Immature natural killer cell (primary cell): ENCODE data around the gene CHRNB4. TPM values are rescaled to one million over a fixed set of nuclear protein-coding genes. Genes with fewer than 3 reads are reported as not detected.
"Not testable (repeated sequence)": the region's sequence is repeated elsewhere in the genome, so short reads cannot be mapped to it uniquely, and the experiment has no call there.

Experiments used
- DNase-seq, 3 donors: peaks; one replicate each; pipeline ENCODE4 v3.0.0; 2022; ENCODE audit warnings: mixed read lengths in 1 of 3
- H3K27ac Mint-ChIP-seq, 6 donors: one replicate each; pipeline ENCODE4 v1.8.0; 2020; ENCODE audit warnings: mixed read lengths in 6 of 6, mild to moderate bottlenecking in 5 of 6, inconsistent platforms in 4 of 6, moderate library complexity in 3 of 6
- H3K27me3 Mint-ChIP-seq, 3 donors: one replicate each; pipeline ENCODE4 v1.8.0; 2020 to 2021; ENCODE audit warnings: low read depth in 3 of 3, mild to moderate bottlenecking in 3 of 3, mixed read lengths in 3 of 3, moderate library complexity in 3 of 3, inconsistent platforms in 1 of 3
- H3K36me3 Mint-ChIP-seq, 3 donors: one replicate each; pipeline ENCODE4 v1.8.0; 2020; ENCODE audit warnings: mixed read lengths in 3 of 3, inconsistent platforms in 2 of 3, mild to moderate bottlenecking in 2 of 3
- H3K4me1 Mint-ChIP-seq, 2 donors: one replicate each; pipeline ENCODE4 v1.8.0; 2020; ENCODE audit warnings: inconsistent platforms in 2 of 2, mild to moderate bottlenecking in 2 of 2, mixed read lengths in 2 of 2, moderate library complexity in 1 of 2
- H3K4me3 Mint-ChIP-seq, 5 donors: one replicate each; pipeline ENCODE4 v1.8.0; 2020; ENCODE audit warnings: mild to moderate bottlenecking in 5 of 5, mixed read lengths in 5 of 5, inconsistent platforms in 3 of 5, moderate library complexity in 3 of 5
- H3K9me3 Mint-ChIP-seq, 6 donors: one replicate each; pipeline ENCODE4 v1.8.0; 2020; ENCODE audit warnings: mild to moderate bottlenecking in 6 of 6, mixed read lengths in 6 of 6, inconsistent platforms in 4 of 6, moderate library complexity in 3 of 6
- polyA plus RNA-seq, 3 donors: library from polyadenylated mRNA; unstranded; fragments of 300-500 nt; fragmentation: Illumina TruSeq; gene quantifications; one replicate each; pipeline ENCODE4 v1.2.3, GENCODE V29; 2021

The CHRNB4 gene
- polyA plus RNA-seq: not detected

GRCh38 chr15:78641102-78641748 lies at the start of gene CHRNB4:
TSS of gene CHRNB4 (minus strand) at chr15:78641210. CDS start at chr15:78641133, 77 bp downstream.
- H3K9me3 Mint-ChIP-seq: no peaks in the 10 kb centered on the region
- peak in 1 of 3 donors; percentile 15 for DNase-seq

GRCh38 chr15:78689626-78690025 lies 48.6 kb upstream of the CHRNB4 start:
- no peaks in the 10 kb centered on the region for H3K4me1 Mint-ChIP-seq
- no peak overlapping the region for H3K4me3 Mint-ChIP-seq
- H3K9me3 Mint-ChIP-seq: no peaks in the 10 kb centered on the region
- H3K27ac Mint-ChIP-seq: no peak overlapping the region
- peaks cover 0 to 5% (median 5%) of the 10 kb centered on the region in 3 donors for H3K27me3 Mint-ChIP-seq
- DNase-seq: no peak
- no peaks in the 10 kb centered on the region for H3K36me3 Mint-ChIP-seq

More at GRCh38 chr15:78641102-78641748, at the start of gene CHRNB4:
- Mint-ChIP-seq H3K4me3 (peak within 1 kb of the TSS; percentile 57 to 72 (median 64)), H3K27ac (no peak within 1 kb of the TSS), H3K4me1 (peaks cover 0 to 4% of the 10 kb centered on the region in 2 donors), H3K36me3 (no peaks in the 10 kb centered on the region), H3K27me3 (peaks cover 3 to 9% (median 6%) of the 10 kb centered on the region in 3 donors)

GRCh38 chr15:78685925-78686324 lies 44.9 kb upstream of the CHRNB4 start:
- Mint-ChIP-seq H3K27ac (no peak overlapping the region), H3K9me3 (no peaks in the 10 kb centered on the region), H3K27me3 (peaks cover 2 to 4% (median 2%) of the 10 kb centered on the region in 3 donors), H3K36me3 (no peaks in the 10 kb centered on the region), H3K4me3 (no peak overlapping the region), H3K4me1 (no peaks in the 10 kb centered on the region)
- no peak for DNase-seq

GRCh38 chr15:78685159-78685921 lies 44.3 kb upstream of the CHRNB4 start:
- H3K27me3 Mint-ChIP-seq: peaks cover 2 to 4% (median 2%) of the 10 kb centered on the region in 3 donors
- H3K4me1 Mint-ChIP-seq: no peaks in the 10 kb centered on the region
- H3K4me3 Mint-ChIP-seq: no peak overlapping the region
- no peaks in the 10 kb centered on the region for H3K9me3 Mint-ChIP-seq
- H3K27ac Mint-ChIP-seq: no peak overlapping the region
- no peak for DNase-seq
- no peaks in the 10 kb centered on the region for H3K36me3 Mint-ChIP-seq

GRCh38 chr15:78684657-78685056 lies 43.6 kb upstream of the CHRNB4 start:
- peaks cover 2 to 4% (median 2%) of the 10 kb centered on the region in 3 donors for H3K27me3 Mint-ChIP-seq
- no peaks in the 10 kb centered on the region for H3K4me1 Mint-ChIP-seq

GRCh38 chr15:78683599-78683998 lies 42.6 kb upstream of the CHRNB4 start:
- not testable (repeated sequence) for H3K4me1 Mint-ChIP-seq, H3K27me3 Mint-ChIP-seq, H3K4me3 Mint-ChIP-seq, DNase-seq, H3K27ac Mint-ChIP-seq, H3K9me3 Mint-ChIP-seq, H3K36me3 Mint-ChIP-seq

More at GRCh38 chr15:78684657-78685056, 43.6 kb upstream of the CHRNB4 start:
- Mint-ChIP-seq H3K27ac (no peak overlapping the region), H3K36me3 (no peaks in the 10 kb centered on the region), H3K9me3 (no peaks in the 10 kb centered on the region), H3K4me3 (no peak overlapping the region)
- DNase-seq: no peak

- Mint-ChIP-seq H3K36me3 (no peaks in the 10 kb centered on the region), H3K4me1 (no peaks in the 10 kb centered on the region), H3K27me3 (peaks cover 2 to 4% (median 2%) of the 10 kb centered on the region in 3 donors), H3K4me3 (no peak overlapping the region), H3K27ac (no peak overlapping the region), H3K9me3 (no peaks in the 10 kb centered on the region)
- DNase-seq: no peak
These were observed 41.8 kb upstream of the CHRNB4 start for GRCh38 chr15:78682693-78683410.

GRCh38 chr15:78682004-78682651 lies 41.1 kb upstream of the CHRNB4 start:
- Mint-ChIP-seq H3K4me1 (no peaks in the 10 kb centered on the region), H3K27me3 (peaks cover 2 to 4% (median 2%) of the 10 kb centered on the region in 3 donors), H3K36me3 (no peaks in the 10 kb centered on the region), H3K9me3 (no peaks in the 10 kb centered on the region), H3K4me3 (no peak overlapping the region), H3K27ac (no peak overlapping the region)
- DNase-seq: no peak

- Mint-ChIP-seq H3K4me1 (no peaks in the 10 kb centered on the region), H3K27me3 (peaks cover 0 to 4% (median 2%) of the 10 kb centered on the region in 3 donors)
These were observed 40.4 kb upstream of the CHRNB4 start for GRCh38 chr15:78681281-78682003.

GRCh38 chr15:78680431-78681075 lies 39.5 kb upstream of the CHRNB4 start:
- peak in 1 of 3 donors; percentile 3 for DNase-seq
- H3K4me1 Mint-ChIP-seq: no peaks in the 10 kb centered on the region
- no peaks in the 10 kb centered on the region for H3K9me3 Mint-ChIP-seq
- no peaks in the 10 kb centered on the region for H3K36me3 Mint-ChIP-seq
- H3K27me3 Mint-ChIP-seq: peaks cover 2 to 4% (median 2%) of the 10 kb centered on the region in 3 donors
- no peak overlapping the region for H3K4me3 Mint-ChIP-seq
- no peak overlapping the region for H3K27ac Mint-ChIP-seq

More at GRCh38 chr15:78681281-78682003, 40.4 kb upstream of the CHRNB4 start:
- Mint-ChIP-seq H3K4me3 (no peak overlapping the region), H3K27ac (no peak overlapping the region), H3K36me3 (no peaks in the 10 kb centered on the region), H3K9me3 (no peaks in the 10 kb centered on the region)
- no peak for DNase-seq

GRCh38 chr15:78679089-78679511 lies 38.1 kb upstream of the CHRNB4 start:
- H3K27ac Mint-ChIP-seq: no peak overlapping the region
- H3K4me3 Mint-ChIP-seq: no peak overlapping the region
- DNase-seq: no peak
- H3K36me3 Mint-ChIP-seq: no peaks in the 10 kb centered on the region
- H3K9me3 Mint-ChIP-seq: no peaks in the 10 kb centered on the region
- H3K4me1 Mint-ChIP-seq: no peaks in the 10 kb centered on the region
- H3K27me3 Mint-ChIP-seq: peaks cover 0 to 4% (median 2%) of the 10 kb centered on the region in 3 donors

GRCh38 chr15:78676424-78677110 lies 35.6 kb upstream of the CHRNB4 start:
- H3K27me3 Mint-ChIP-seq: peaks cover 0 to 2% (median 0%) of the 10 kb centered on the region in 3 donors
- H3K4me1 Mint-ChIP-seq: no peaks in the 10 kb centered on the region
- H3K36me3 Mint-ChIP-seq: no peaks in the 10 kb centered on the region
- no peaks in the 10 kb centered on the region for H3K9me3 Mint-ChIP-seq
- H3K4me3 Mint-ChIP-seq: no peak overlapping the region
- DNase-seq: no peak
- no peak overlapping the region for H3K27ac Mint-ChIP-seq
